Adipose tissue (tissue), 3 donors: ENCODE data around the gene MRNIP. TPM values are rescaled to one million over a fixed set of nuclear protein-coding genes. Genes with fewer than 3 reads are reported as not detected.
"Not testable (repeated sequence)": the region's sequence is repeated elsewhere in the genome, so short reads cannot be mapped to it uniquely, and the experiment has no call there.

ENCODE experiments used
- H3K27ac ChIP-seq: one replicate; pipeline ENCODE4 v1.5.1; 2013; ENCODE audit warnings: low read depth, low read length
- WGBS, 3 donors: extraction: QIAGEN DNeasy Blood & Tissue Kit; methylation state at CpG; one replicate each; pipeline ENCODE4 v1.1.7; 2013; 5-methylcytosine and 5-hydroxymethylcytosine counted together
- polyA plus RNA-seq, 3 donors: library from polyadenylated mRNA; stranded (reverse); fragments of 200-250 nt; gene quantifications; one replicate each; pipeline ENCODE4 v1.2.3, GENCODE V29; 2013
- donor health status: healthy with polysubstance abuse.
- donor health status: Bipolar disorder and iron deficiency.
- donor health status: healthy.

The MRNIP gene
- polyA plus RNA-seq, 3 donors, result 20.4 to 22.4 (median 21.7) TPM

- H3K27ac ChIP-seq, result no peak overlapping the region
- 95 to 97% (median 96%) methylated on average over 28 of the region's 28 CpGs for WGBS, 3 donors
Measured at GRCh38 chr5:179874536-179875292, 16.1 kb upstream of the MRNIP start.

- H3K27ac ChIP-seq, result no peak overlapping the region
- WGBS, 3 donors, result 92 to 98% (median 95%) methylated on average over 3 of the region's 3 CpGs
Measured at GRCh38 chr5:179874136-179874535, 15.5 kb upstream of the MRNIP start.

- H3K27ac ChIP-seq, result no peak overlapping the region
- WGBS, 3 donors, result 94 to 98% (median 95%) methylated on average over 7 of the region's 7 CpGs
Measured at GRCh38 chr5:179873588-179874110, 15.0 kb upstream of the MRNIP start.

GRCh38 chr5:179872828-179873575 is 14.4 kb upstream of the MRNIP start:
- H3K27ac ChIP-seq, result no peak overlapping the region
- WGBS, 3 donors, result 91 to 93% (median 93%) methylated on average over 14 of the region's 14 CpGs

- H3K27ac ChIP-seq, result no peak overlapping the region
- 77 to 92% (median 79%) methylated on average over 14 to 15 of the region's 18 CpGs for WGBS, 3 donors
Measured at GRCh38 chr5:179872055-179872827, 13.6 kb upstream of the MRNIP start.

- not testable (repeated sequence) for H3K27ac ChIP-seq
- 71 to 91% (median 80%) methylated on average over 11 to 14 of the region's 14 CpGs for WGBS, 3 donors
Measured at GRCh38 chr5:179871533-179871932, 12.9 kb upstream of the MRNIP start.

GRCh38 chr5:179870952-179871351 is 12.3 kb upstream of the MRNIP start:
- WGBS, 3 donors, result 82 to 92% (median 91%) methylated on average over 3 of the region's 3 CpGs

GRCh38 chr5:179870403-179870903 is 11.8 kb upstream of the MRNIP start:
- 74 to 83% (median 81%) methylated on average over 17 of the region's 17 CpGs for WGBS, 3 donors
- no peak overlapping the region for H3K27ac ChIP-seq

More at GRCh38 chr5:179870952-179871351, 12.3 kb upstream of the MRNIP start:
- no peak overlapping the region for H3K27ac ChIP-seq

- H3K27ac ChIP-seq, result no peak overlapping the region
- 88 to 91% (median 89%) methylated on average over 16 of the region's 16 CpGs for WGBS, 3 donors
Measured at GRCh38 chr5:179869641-179870402, 11.2 kb upstream of the MRNIP start.

GRCh38 chr5:179869101-179869500 is 10.5 kb upstream of the MRNIP start:
- WGBS, 3 donors, result 87 to 92% (median 88%) methylated on average over 5 of the region's 5 CpGs
- no peak overlapping the region for H3K27ac ChIP-seq

- no peak overlapping the region for H3K27ac ChIP-seq
- WGBS, 3 donors, result 92 to 98% (median 97%) methylated on average over 14 of the region's 14 CpGs
Measured at GRCh38 chr5:179868541-179868940, 9.9 kb upstream of the MRNIP start.

GRCh38 chr5:179867476-179867875 is 8.9 kb upstream of the MRNIP start:
- no peak overlapping the region for H3K27ac ChIP-seq

GRCh38 chr5:179867079-179867465 is 8.5 kb upstream of the MRNIP start:
- 89 to 91% (median 90%) methylated on average over 6 of the region's 6 CpGs for WGBS, 3 donors

More at GRCh38 chr5:179867476-179867875, 8.9 kb upstream of the MRNIP start:
- 85 to 91% (median 90%) methylated on average over 10 to 11 of the region's 11 CpGs for WGBS, 3 donors

GRCh38 chr5:179866241-179867078 is 7.8 kb upstream of the MRNIP start:
- H3K27ac ChIP-seq, result no peak overlapping the region
- WGBS, 3 donors, result 81 to 86% (median 86%) methylated on average over 21 of the region's 21 CpGs

More at GRCh38 chr5:179867079-179867465, 8.5 kb upstream of the MRNIP start:
- H3K27ac ChIP-seq, result no peak overlapping the region

- H3K27ac ChIP-seq, result no peak overlapping the region
- 84 to 94% (median 85%) methylated on average over 15 of the region's 15 CpGs for WGBS, 3 donors
Measured at GRCh38 chr5:179865491-179866240, 7.0 kb upstream of the MRNIP start.

- 94 to 98% (median 95%) methylated on average over 7 of the region's 7 CpGs for WGBS, 3 donors
- no peak overlapping the region for H3K27ac ChIP-seq
Measured at GRCh38 chr5:179864686-179865085, 6.1 kb upstream of the MRNIP start.
